A549 (cell line): ENCODE data around the gene MUC6. TPM values are rescaled to one million over a fixed set of nuclear protein-coding genes. Genes with fewer than 3 reads are reported as not detected.

Experiments
- ATAC-seq, 2 experiments: fragments of 200-7000 bp in 1 of 2; fragments of >200 bp in 1 of 2; cut with Nextera tagmentation in 1 of 2; cut with Tn5 transposase in 1 of 2; 3 replicates each; pipeline versions ENCODE4 v1.8.0 to v1.9.1; 2018 to 2020; ENCODE audit warnings: mild to moderate bottlenecking in 1 of 2, moderate library complexity in 1 of 2
- CTCF ChIA-PET: fragments of 300-600 bp; sonication (Branson Sonifier 250); formaldehyde crosslinking; extraction: SDS; loops from one replicate; lab custom pipeline; 2021; ENCODE audit warnings: antibody characterized with exemption, inconsistent platforms; lab: Yijun Ruan, JAX
- POLR2A ChIA-PET: fragments of 350-600 bp; formaldehyde crosslinking; extraction: SDS; loops from one replicate; lab custom pipeline; 2021; ENCODE audit warnings: antibody characterized with exemption, inconsistent platforms; lab: Yijun Ruan, JAX
- DNase-seq, 2 experiments: peaks; one replicate each; pipeline versions ENCODE4 v3.0.0 to v3.0.0-alpha.2; 2011 to 2016; ENCODE audit warnings: low read depth in 1 of 2, low spot score in 1 of 2
- FAIRE-seq: peaks from 2 replicates; lab custom pipeline; 2011; peaks lifted over from hg19 to GRCh38; lab: Jason Lieb, UNC
- H3K27ac ChIP-seq, 2 experiments: fragments of >200 bp; sonication (Bioruptor Twin); formaldehyde crosslinking; 3 replicates each; pipeline ENCODE4 v1.5.1; 2016 to 2017
- H3K4me1 ChIP-seq: fragments of >200 bp; sonication (Bioruptor Twin); formaldehyde crosslinking; 3 replicates; pipeline ENCODE4 v1.6.1; 2016
- H3K4me2 ChIP-seq: fragments of >200 bp; sonication (Bioruptor Twin); formaldehyde crosslinking; 3 replicates; pipeline ENCODE4 v1.6.1; 2016
- H3K4me3 ChIP-seq: fragments of >200 bp; sonication (Bioruptor Twin); formaldehyde crosslinking; 3 replicates; pipeline ENCODE4 v1.5.1; 2016
- H3K9me3 ChIP-seq: fragments of >200 bp; sonication (Bioruptor Twin); formaldehyde crosslinking; 3 replicates; pipeline ENCODE4 v1.6.1; 2016
- BHLHE40 ChIP-seq: IDR thresholded peaks from 2 replicates; pipeline ENCODE4 v1.6.1; 2012; ENCODE audit warnings: low read depth, low read length, inconsistent platforms
- CBX8 ChIP-seq: fragments of 200-600 bp; sonication (generic); IDR thresholded peaks from 2 replicates; pipeline ENCODE4 v1.6.1; 2016
- CHD2 ChIP-seq: fragments of 150-350 bp; IDR thresholded peaks from 2 replicates; pipeline ENCODE4 v1.6.1; 2014; ENCODE audit warnings: low read length; ENCODE audit not compliant: partially characterized antibody
- EHMT2 ChIP-seq: fragments of 200-600 bp; sonication (generic); IDR thresholded peaks from 2 replicates; pipeline ENCODE4 v1.6.1; 2016; ENCODE audit warnings: antibody characterized with exemption, low read depth, mild to moderate bottlenecking, moderate library complexity
- ELK1 ChIP-seq: fragments of 150-350 bp; IDR thresholded peaks from 2 replicates; pipeline ENCODE4 v1.6.1; 2014; ENCODE audit warnings: low read depth, mild to moderate bottlenecking, low read length
- EP300 ChIP-seq, 2 experiments: fragments of >200 bp; sonication (Bioruptor Twin); formaldehyde crosslinking; IDR thresholded peaks; 2 replicates in 1 of 2; 3 replicates in 1 of 2; pipeline ENCODE4 v1.6.1; 2016 to 2017
- ESRRA ChIP-seq: fragments of 150-350 bp; IDR thresholded peaks from 2 replicates; pipeline ENCODE4 v1.6.1; 2014; ENCODE audit warnings: mild to moderate bottlenecking, low read length, borderline replicate concordance
- FOSB ChIP-seq: fragments of 250-450 bp; sonication (Bioruptor Pico); IDR thresholded peaks from 2 replicates; pipeline ENCODE4 v1.5.0; 2020; ENCODE audit warnings: mild to moderate bottlenecking, moderate library complexity
- FOXS1 ChIP-seq: fragments of 250-450 bp; sonication (Bioruptor Pico); IDR thresholded peaks from 2 replicates; pipeline ENCODE4 v1.5.0; 2020; ENCODE audit warnings: mild to moderate bottlenecking, moderate library complexity
- HDAC2 ChIP-seq: fragments of 200-600 bp; sonication (generic); IDR thresholded peaks from 2 replicates; pipeline ENCODE4 v1.6.1; 2016
- HOXA7 ChIP-seq: fragments of 250-450 bp; sonication (Bioruptor Pico); IDR thresholded peaks from 2 replicates; pipeline ENCODE4 v1.5.0; 2020; ENCODE audit warnings: mild to moderate bottlenecking, moderate library complexity
- HOXB13 ChIP-seq: fragments of 250-450 bp; sonication (Bioruptor Pico); IDR thresholded peaks from 2 replicates; pipeline ENCODE4 v1.5.0; 2020; ENCODE audit warnings: low read depth, mild to moderate bottlenecking, moderate library complexity
- JUN ChIP-seq, 2 experiments: fragments of >200 bp; sonication (Bioruptor Twin); formaldehyde crosslinking; IDR thresholded peaks; 2 replicates in 1 of 2; 3 replicates in 1 of 2; pipeline ENCODE4 v1.6.1; 2016 to 2017
- JUNB ChIP-seq: fragments of >200 bp; sonication (Bioruptor Twin); formaldehyde crosslinking; IDR thresholded peaks from 2 replicates; pipeline ENCODE4 v1.6.1; 2016
- MAX ChIP-seq: IDR thresholded peaks from 2 replicates; pipeline ENCODE4 v1.6.1; 2012
- MAZ ChIP-seq: fragments of 150-350 bp; IDR thresholded peaks from 2 replicates; pipeline ENCODE4 v1.6.1; 2014; ENCODE audit warnings: antibody characterized with exemption, low read depth, low read length, borderline replicate concordance
- MYC ChIP-seq: IDR thresholded peaks from 2 replicates; pipeline ENCODE4 v1.6.1; 2012; ENCODE audit warnings: mild to moderate bottlenecking, inconsistent platforms, low read length, improper control_type of control experiment, borderline replicate concordance
- NR3C1 ChIP-seq: fragments of >200 bp; sonication (Bioruptor Twin); formaldehyde crosslinking; IDR thresholded peaks from 3 replicates; pipeline ENCODE4 v1.6.1; 2017
- PBX3 ChIP-seq: IDR thresholded peaks from 2 replicates; pipeline ENCODE4 v1.6.1; 2012
- RAD21 ChIP-seq, 2 experiments: fragments of >200 bp in 1 of 2; sonication (Bioruptor Twin) in 1 of 2; formaldehyde crosslinking in 1 of 2; IDR thresholded peaks in 1 of 2; conservative IDR thresholded peaks in 1 of 2; 2 replicates in 1 of 2; 3 replicates in 1 of 2; pipeline ENCODE4 v1.6.1; 2012 to 2018; ENCODE audit warnings: inconsistent platforms in 1 of 2
- REST ChIP-seq: fragments of 200-600 bp; sonication (generic); IDR thresholded peaks from 2 replicates; pipeline ENCODE4 v1.6.1; 2016; ENCODE audit warnings: antibody characterized with exemption, mild to moderate bottlenecking, moderate library complexity
- SREBF2 ChIP-seq: fragments of 450-650 bp; IDR thresholded peaks from 2 replicates; pipeline ENCODE4 v1.6.1; 2014; ENCODE audit warnings: mild to moderate bottlenecking, moderate library complexity
- TFCP2L1 ChIP-seq: fragments of 250-450 bp; sonication (Bioruptor Pico); IDR thresholded peaks from 2 replicates; pipeline ENCODE4 v1.5.0; 2021; ENCODE audit warnings: mild to moderate bottlenecking
- USF2 ChIP-seq: fragments of 450-650 bp; IDR thresholded peaks from 2 replicates; pipeline ENCODE4 v1.6.1; 2014; ENCODE audit warnings: antibody characterized with exemption
- ZC3H11A ChIP-seq: fragments of 450-650 bp; IDR thresholded peaks from 2 replicates; pipeline ENCODE4 v1.6.1; 2014; ENCODE audit warnings: antibody characterized with exemption, mild to moderate bottlenecking
- ZFP36 ChIP-seq: fragments of 450-650 bp; IDR thresholded peaks from 2 replicates; pipeline ENCODE4 v1.6.1; 2014; ENCODE audit warnings: borderline replicate concordance; ENCODE audit not compliant: partially characterized antibody
- ZNF302 ChIP-seq: fragments of 250-450 bp; sonication (Bioruptor Pico); IDR thresholded peaks from 2 replicates; pipeline ENCODE4 v1.9.0; 2021; ENCODE audit warnings: inconsistent platforms, mild to moderate bottlenecking, moderate library complexity
- ZSCAN20 ChIP-seq: fragments of 250-450 bp; sonication (Bioruptor Pico); IDR thresholded peaks from 2 replicates; pipeline ENCODE4 v1.8.0; 2022; ENCODE audit warnings: mild to moderate bottlenecking, moderate library complexity
- WGBS: methylation state at CpG from one replicate; pipeline ENCODE4 v1.1.6; 2017; ENCODE audit errors: missing lambda C conversion rate; 5-methylcytosine and 5-hydroxymethylcytosine counted together
- polyA plus RNA-seq, 4 experiments: library from polyadenylated mRNA; depleted of rRNA in 3 of 4; stranded (reverse); fragments of >200 nt; fragmentation: RNase III in 1 of 4; extraction: RNeasy Plus Mini Kit Qiagen cat#74134 plus additional on column Dnase treatment in 1 of 4; gene quantifications; 2 replicates in 3 of 4; 3 replicates in 1 of 4; pipeline ENCODE4 v1.2.3, GENCODE V29; 2011 to 2017
- TF ChIP-seq, protein P1 (sequence below): fragments of >200 bp; sonication (Bioruptor Twin); formaldehyde crosslinking; IDR thresholded peaks from 3 replicates; pipeline ENCODE4 v1.6.1; 2016

Gene MUC6
- polyA plus RNA-seq, 2 of the 4 experiments (the other 2 are of a cell fraction) = not detected

DNA sequence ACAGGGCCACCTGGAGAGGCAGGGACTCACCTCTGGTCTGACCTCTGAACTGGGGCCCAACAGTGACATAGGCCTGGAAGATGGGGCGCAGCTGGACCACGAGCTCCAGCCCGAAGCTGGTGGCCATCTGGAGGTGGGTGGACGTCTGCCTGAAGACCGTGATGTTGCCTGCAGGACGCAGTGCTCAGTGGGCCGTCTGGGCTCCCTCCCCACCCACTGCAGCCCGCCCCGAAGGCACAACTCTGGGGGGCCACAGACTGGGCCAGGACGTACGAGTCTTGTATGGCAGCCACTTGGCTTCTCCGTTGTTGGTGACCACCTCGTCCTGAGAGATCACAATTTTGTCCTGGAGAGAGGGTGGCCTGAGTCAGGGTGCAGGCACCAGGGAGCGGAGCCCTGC is 7.9 kb downstream of the MUC6 start:
- ATAC-seq (no peak), DNase-seq (no peak), FAIRE-seq (no peak)
- TF ChIP-seq HDAC2 = no peak
- TF ChIP-seq ELK1 = no peak
- TF ChIP-seq HOXB13 (CRISPR knock-in tag) = no peak
- no peak for TF ChIP-seq JUNB
- TF ChIP-seq ZC3H11A = no peak
- TF ChIP-seq CHD2 = no peak
- no peak for TF ChIP-seq BHLHE40
- TF ChIP-seq ZNF302 (CRISPR knock-in tag) = no peak
- TF ChIP-seq ESRRA = no peak
- TF ChIP-seq CBX8 = no peak
- TF ChIP-seq, protein P1, sequence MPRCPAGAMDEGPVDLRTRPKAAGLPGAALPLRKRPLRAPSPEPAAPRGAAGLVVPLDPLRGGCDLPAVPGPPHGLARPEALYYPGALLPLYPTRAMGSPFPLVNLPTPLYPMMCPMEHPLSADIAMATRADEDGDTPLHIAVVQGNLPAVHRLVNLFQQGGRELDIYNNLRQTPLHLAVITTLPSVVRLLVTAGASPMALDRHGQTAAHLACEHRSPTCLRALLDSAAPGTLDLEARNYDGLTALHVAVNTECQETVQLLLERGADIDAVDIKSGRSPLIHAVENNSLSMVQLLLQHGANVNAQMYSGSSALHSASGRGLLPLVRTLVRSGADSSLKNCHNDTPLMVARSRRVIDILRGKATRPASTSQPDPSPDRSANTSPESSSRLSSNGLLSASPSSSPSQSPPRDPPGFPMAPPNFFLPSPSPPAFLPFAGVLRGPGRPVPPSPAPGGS = no peak
- TF ChIP-seq RAD21 (conservative IDR thresholded peaks at IDR 0.05 in 1 of 2, IDR thresholded peaks at IDR 0.05 in 1 of 2) = no peak
- TF ChIP-seq EP300 (IDR thresholded peaks at IDR 0.05) = no peak
- TF ChIP-seq PBX3 = no peak
- no peak for TF ChIP-seq ZFP36
- H3K4me3 ChIP-seq = no peak overlapping the region
- WGBS = 88% methylated on average over 13 of the region's 14 CpGs
- CTCF ChIA-PET = interaction anchor here (0.8 to 1.9 kb wide), 3 partner anchors 13 to 22 kb away, joined by 4 to 9 read pairs (median 4); no protein-coding TSS in a partner anchor
- H3K4me1 ChIP-seq = no peaks in the 10 kb centered on the region
- POLR2A ChIA-PET = no interaction called here
- H3K9me3 ChIP-seq = no peaks in the 10 kb centered on the region
- no peak overlapping the region for H3K27ac ChIP-seq
- H3K4me2 ChIP-seq = no peak overlapping the region

DNA sequence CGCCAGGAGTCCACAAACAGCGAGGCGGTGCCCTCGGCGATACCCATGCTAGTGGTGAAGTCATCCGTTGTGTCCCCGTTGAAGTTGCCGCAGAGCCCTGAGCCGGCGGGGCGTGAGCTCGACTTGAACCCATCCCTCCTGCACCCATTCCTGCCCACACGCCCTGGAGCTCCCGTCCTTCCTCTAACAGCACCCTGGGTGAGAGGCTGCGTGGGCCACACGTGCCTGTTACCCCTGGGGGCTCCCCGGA is 8.3 kb downstream of the MUC6 start:
- WGBS = 91% methylated on average over 12 of the region's 17 CpGs
- FAIRE-seq (no peak), ATAC-seq (no peak), DNase-seq (no peak)
- Histone ChIP-seq H3K4me3 (no peak overlapping the region), H3K27ac (no peak overlapping the region), H3K4me2 (no peak overlapping the region), H3K4me1 (no peaks in the 10 kb centered on the region), H3K9me3 (no peaks in the 10 kb centered on the region)
- ChIA-PET CTCF (interaction anchor here (0.8 to 1.9 kb wide), 2 partner anchors 14 to 23 kb away, joined by 4 read pairs; no protein-coding TSS in a partner anchor), POLR2A (no interaction called here)
- no peak for TF ChIP-seq MAZ
- no peak for TF ChIP-seq TFCP2L1 (CRISPR knock-in tag)
- TF ChIP-seq JUN (IDR thresholded peaks at IDR 0.05) = no peak
- TF ChIP-seq ZSCAN20 (CRISPR knock-in tag) = no peak
- TF ChIP-seq EHMT2 = no peak
- no peak for TF ChIP-seq SREBF2
- no peak for TF ChIP-seq NR3C1
- TF ChIP-seq FOXS1 (CRISPR knock-in tag) = no peak
- no peak for TF ChIP-seq REST
- TF ChIP-seq BHLHE40 = no peak
- no peak for TF ChIP-seq FOSB (CRISPR knock-in tag)
- TF ChIP-seq USF2 = no peak
- TF ChIP-seq PBX3 = no peak
- no peak for TF ChIP-seq HOXA7
- TF ChIP-seq MYC = no peak
- TF ChIP-seq MAX = no peak
- TF ChIP-seq HDAC2 = no peak
